Measurements from ENCODE around the gene UBE2K. TPM values are rescaled to one million over a fixed set of nuclear protein-coding genes. Genes with fewer than 3 reads are reported as not detected.
A peak's percentile ranks its signal among the peaks of the same experiment; 100 is the strongest.
"Not testable (repeated sequence)": the region's sequence is repeated elsewhere in the genome, so short reads cannot be mapped to it uniquely, and the experiment has no call there.

The UBE2K gene
- polyA plus RNA-seq, 1 donor = 43.5 TPM

DNA sequence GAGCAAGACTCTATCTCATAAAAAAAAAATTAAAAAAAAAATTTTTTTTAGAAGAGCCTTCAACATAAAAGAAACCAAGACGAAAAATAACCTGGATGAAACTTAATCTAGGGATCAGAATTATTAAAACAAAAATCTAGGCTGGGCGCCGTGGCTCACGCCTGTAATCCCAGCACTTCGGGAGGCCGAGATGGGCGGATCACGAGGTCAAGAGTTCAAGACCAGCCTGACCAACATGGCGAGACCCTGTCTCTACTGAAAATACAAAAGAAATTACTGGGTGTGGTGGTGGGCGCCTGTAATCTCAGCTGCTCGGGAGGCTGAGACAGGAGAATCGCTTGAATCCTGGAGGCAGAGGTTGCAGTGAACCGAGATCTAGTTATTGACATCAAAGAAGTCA is 95.0 kb downstream of the UBE2K start:
- not testable (repeated sequence) for DNase-seq (ENCODE audit: low read depth)

DNA sequence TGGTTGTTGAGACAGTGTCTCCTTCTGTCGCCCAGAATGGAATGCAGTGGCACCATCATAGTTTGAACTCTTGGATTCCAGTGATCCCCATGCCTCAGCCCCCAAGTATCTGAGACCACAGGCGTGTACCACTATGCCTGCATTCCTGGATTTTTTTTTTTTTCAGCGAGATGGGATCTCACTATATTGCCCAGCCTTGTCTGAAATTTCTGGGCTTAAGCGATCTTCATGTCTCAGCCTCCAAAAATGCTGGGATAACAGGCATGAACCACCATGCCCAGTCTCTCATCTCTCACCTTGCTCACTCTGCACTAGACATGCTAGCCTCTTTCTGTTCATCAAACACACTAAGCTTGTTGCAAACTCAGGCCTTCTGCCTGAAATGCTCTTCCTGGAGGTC is 104.1 kb downstream of the UBE2K start:
- no peak for DNase-seq (ENCODE audit: low read depth)

DNA sequence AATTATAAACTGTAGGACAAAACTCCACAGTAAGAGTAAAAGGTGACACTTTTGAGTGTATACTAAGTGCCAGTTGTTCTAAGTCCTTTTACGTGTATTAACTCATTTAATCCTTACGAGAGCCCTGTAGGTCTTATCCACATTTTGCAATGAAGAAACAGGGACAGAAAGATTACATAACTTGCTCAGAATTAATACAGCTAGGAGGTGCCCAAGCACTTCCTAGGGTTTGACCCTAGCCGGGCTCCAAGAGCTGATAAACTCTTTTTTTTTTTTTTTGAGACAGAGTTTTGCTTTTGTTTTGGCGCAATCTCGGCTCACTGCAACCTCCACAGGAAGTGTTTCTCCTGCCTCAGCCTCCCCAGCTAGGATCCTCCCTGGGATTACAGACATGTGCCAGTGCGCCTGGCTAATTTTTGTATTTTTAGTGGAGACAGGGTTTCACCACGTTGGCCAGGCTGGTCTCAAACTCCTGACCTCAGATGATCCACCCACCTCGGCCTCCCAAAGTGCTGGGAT is 110.4 kb downstream of the UBE2K start:
- DNase-seq (ENCODE audit: low read depth) = no peak

DNA sequence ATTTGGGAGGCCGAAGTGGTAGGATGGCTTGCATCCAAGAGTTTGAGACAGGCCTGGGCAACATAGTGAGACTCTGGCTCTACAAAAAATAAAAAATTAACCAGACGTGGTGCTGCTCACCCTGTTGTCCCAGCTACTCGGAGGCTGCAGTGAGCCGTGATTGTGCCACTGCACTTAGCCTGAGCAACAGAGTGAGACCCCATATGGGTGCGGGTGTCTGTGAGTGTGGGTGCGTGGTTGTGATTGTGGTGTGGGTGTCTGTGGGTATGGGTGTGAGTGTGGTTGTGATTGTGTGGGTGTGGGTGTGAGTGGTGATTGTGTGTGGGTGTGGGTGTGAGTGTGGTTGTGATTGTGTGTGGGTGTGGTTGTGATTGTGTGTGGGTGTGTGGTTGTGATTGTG is 114.6 kb downstream of the UBE2K start:
- no peak for DNase-seq (ENCODE audit: low read depth)

DNA sequence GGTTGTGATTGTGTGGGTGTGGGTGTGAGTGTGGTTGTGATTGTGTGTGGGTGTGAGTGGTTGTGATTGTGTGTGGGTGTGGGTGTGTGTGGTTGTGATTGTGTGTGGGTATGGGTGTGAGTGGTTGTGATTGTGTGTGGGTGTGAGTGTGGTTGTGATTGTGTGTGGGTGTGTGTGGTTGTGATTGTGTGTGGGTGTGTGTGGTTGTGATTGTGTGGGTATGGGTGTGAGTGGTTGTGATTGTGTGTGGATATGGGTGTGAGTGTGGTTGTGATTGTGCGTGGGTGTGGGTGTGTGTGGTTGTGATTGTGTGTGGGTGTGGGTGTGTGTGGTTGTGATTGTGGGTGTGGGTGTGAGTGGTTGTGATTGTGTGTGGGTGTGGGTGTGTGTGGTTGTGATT is 115.1 kb downstream of the UBE2K start:
- DNase-seq (ENCODE audit: low read depth) = not testable (repeated sequence)

DNA sequence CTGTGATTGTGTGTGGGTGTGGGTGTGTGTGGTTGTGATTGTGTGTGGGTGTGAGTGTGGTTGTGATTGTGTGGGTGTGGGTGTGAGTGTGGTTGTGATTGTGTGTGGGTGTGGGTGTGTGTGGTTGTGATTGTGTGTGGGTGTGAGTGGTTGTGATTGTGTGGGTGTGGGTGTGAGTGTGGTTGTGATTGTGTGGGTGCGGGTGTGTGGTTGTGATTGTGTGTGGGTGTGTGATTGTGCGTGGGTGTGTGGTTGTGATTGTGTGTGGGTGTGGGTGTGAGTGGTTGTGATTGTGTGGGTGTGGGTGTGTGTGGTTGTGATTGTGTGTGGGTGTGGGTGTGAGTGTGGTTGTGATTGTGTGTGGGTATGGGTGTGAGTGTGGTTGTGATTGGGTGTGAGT is 115.8 kb downstream of the UBE2K start:
- DNase-seq (ENCODE audit: low read depth) = not testable (repeated sequence)

DNA sequence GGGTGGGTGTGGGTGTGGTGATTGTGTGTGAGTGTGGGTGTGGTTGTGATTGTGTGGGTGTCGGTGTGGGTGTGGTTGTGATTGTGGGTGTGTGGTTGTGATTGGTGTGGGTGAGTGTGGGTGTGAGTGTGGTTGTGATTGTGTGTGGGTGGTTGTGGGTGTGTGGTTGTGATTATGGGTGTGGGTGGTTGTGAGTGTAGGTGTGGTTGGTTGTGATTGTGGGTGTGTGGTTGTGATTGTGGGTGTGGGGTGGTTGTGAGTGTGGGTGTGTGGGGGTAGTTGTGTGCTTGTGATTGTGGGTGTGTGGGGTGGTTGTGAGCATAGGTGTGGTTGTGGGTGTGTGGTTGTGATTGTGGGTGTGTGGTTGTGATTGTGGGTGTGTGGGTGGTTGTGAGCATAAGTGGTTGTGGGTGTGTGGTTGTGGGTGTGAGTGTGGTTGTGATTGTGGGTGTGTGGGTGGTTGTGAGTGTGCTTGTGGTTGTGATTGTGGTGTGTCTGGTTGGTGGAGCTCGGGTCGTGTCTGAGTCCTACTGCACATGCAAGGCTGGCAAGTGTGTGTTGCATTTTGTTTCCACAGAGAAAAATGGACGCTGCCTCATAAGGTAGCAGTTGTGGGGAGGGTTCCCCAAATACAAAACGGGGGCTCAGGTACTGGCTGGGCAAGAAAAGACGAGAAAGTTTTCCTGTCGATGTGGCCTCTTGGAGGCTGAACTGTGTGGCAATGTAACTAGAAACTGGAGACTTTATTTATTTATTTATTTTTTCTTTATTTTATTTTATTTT is 116.7 kb downstream of the UBE2K start:
- no peak for DNase-seq (ENCODE audit: low read depth)

DNA sequence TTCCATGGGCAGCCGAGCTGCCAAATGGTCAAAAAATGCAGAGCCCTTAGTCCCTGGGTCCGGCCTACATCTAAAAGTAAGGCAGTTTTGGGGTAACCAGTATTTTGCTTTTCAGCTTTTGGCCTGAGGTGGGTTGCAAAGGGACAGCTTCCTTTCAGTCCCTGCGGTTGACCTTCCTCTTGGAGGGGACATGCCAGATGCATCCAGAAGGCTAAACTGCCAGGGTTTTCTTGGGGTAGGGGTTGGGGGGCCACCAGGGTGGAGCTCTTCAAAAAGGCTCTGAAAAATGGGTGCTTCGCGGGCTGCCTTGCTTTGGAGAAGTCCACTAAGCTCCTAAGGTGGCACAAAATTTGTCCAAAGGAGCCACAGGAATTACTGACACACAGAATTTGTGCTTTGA is 120.7 kb downstream of the UBE2K start:
- no peak for DNase-seq (ENCODE audit: low read depth)

DNA sequence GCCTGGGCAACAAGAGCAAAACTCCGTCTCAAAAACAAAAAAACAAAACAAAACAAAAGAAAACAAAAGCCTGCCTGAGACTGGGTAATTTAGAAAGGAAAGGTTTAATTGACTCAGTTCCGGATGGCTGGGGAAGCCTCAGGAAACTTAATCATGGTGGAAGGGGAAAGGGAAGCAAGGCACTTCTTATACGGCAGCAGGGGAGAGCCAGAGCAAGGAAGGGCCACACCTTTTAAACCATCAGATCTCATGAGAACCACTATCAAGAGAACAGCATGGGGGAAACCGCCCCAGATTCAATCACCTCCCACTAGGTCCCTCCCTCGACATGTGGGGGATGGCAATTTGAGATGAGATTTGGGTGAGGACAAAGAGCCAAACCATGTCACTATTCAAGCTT is 122.2 kb downstream of the UBE2K start:
- no peak for DNase-seq (ENCODE audit: low read depth)

DNA sequence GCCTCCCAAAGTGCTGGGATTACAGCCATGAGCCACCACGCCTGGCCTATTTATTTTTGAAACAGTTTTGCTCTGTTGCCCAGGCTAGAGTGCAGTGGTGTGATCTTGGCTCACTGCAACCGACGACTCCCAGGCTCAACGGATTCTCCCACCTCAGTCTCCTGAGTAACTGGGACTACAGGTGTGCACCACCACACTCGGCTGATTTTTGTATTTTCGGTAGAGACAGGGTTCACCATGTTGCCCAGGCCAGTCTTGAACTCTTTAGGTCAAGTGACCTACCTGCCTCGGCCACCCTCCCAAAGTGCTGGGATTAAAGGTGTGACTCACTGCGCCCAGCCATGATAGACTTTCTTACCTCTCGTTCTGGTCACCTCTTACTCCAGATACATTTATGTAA is 124.0 kb downstream of the UBE2K start:
- DNase-seq (ENCODE audit: low read depth) = no peak

DNA sequence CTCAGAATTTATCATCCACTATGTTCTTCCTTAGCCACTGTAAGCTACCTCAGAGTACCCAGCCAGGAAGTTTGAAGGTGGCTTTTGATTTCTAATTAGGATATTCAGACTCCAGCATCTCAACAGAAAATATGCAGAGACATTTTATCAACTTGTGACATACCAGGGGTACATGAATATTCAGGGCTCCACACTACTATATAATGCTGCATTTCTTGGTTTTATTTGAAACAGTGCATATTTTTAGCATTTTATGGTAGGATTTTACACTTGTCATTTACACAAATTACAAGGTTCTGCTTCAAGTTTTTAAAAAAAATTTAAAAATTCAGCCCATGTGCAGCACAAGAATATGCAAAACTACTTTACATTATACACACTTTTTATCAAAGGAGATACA is 124.7 kb downstream of the UBE2K start:
- no peak for DNase-seq (ENCODE audit: low read depth)

DNA sequence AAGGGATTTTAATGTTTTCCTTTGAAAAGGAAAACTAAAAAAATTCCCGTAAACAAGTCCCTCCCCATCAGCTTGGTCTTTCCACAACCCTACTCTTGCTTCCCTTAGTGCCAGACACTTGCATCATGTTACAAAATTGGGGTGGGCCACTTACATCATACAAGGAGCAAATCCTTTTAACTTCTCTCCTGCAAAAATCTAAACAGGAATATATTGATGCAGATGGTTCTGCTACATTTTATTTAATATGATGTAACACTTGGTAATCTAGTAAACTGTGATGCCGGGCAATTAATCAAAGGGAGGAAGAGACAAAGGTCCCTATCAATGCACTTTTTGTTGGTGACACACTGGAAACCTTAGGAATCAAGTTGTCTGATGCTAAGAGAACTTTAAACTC is 125.3 kb downstream of the UBE2K start:
- DNase-seq (ENCODE audit: low read depth) = peak; percentile 6

DNA sequence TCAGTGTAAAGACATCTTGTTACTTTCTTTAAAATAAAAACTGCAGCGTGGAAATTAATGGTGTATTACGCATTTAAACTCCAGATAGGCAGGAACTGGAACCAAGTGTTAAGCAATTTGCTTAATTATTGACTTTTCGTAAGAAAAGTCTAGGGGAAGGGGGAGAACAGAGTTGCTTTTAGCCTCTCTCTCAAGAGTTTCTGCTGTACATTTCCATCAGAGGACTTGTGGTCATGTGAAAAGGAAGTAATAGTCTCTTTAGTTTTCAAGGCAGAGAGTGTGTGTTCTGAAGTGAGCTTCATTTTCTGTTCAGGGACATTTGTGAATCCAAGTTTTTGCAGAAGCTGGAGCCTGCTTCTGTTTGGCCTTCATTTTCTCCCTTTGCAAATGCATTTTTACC is 127.2 kb downstream of the UBE2K start:
- DNase-seq (ENCODE audit: low read depth) = no peak

DNA sequence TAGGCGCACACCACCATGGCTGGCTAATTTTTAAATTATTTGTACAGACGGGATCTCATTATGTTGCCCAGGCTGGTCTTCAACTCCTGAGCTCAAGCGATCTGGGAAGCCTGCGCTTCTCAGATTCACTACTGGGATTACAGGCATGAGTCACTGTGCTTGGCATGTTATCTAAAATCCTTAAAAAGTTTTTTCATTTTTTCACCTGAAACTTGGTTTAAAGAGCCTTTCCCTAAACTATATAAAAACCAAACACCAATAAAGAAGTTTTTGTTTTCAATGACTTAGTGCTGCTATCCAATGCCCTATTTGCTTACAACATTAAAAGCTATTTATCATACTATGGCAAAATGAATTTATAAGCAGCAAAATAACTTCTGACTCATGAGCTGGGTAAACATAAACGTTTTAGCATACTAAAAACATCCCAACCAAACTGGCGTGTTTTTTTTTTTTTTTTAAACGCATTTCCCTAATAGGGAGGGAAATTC is 127.8 kb downstream of the UBE2K start:
- no peak for DNase-seq (ENCODE audit: low read depth)

Other genes starting within 250 kb of the UBE2K start
- gene RPL9, start 239.2 kb upstream of the UBE2K start, polyA plus RNA-seq (ENCODE audit: insufficient read length) = 830 TPM
- 27.7 TPM for gene LIAS, start 239.1 kb upstream of the UBE2K start, polyA plus RNA-seq (ENCODE audit: insufficient read length)
- gene UGDH, start 170.7 kb upstream of the UBE2K start, polyA plus RNA-seq (ENCODE audit: insufficient read length) = 41.4 TPM
- gene SMIM14, start 59.3 kb upstream of the UBE2K start, polyA plus RNA-seq (ENCODE audit: insufficient read length) = 18.4 TPM